Fibroblast of skin of scalp (primary cell): ENCODE data around the gene FBXL17.

Source experiments
- DNase-seq: peaks from one replicate; pipeline ENCODE4 v3.0.0-alpha.2; 2013

The FBXL17 gene

DNA sequence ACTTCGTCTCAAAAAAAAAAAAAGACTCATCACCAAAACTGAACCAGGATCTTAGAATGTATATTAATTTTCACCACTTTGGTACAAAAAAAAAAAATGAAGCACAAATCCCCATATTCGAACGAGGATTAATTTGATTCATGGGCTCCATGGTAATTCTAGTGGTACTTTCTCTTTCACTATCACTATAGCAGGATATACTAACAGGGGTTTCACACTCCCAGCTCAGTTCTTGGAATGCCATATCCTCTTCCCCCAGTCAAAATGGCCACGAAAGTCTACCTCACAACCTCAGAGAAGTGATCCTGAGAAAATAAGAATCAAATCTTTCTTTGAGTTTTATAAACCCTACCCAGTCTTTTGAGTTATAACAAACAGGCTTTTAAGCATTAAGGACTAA lies 235.7 kb downstream of the FBXL17 start:
- no peak for DNase-seq

DNA sequence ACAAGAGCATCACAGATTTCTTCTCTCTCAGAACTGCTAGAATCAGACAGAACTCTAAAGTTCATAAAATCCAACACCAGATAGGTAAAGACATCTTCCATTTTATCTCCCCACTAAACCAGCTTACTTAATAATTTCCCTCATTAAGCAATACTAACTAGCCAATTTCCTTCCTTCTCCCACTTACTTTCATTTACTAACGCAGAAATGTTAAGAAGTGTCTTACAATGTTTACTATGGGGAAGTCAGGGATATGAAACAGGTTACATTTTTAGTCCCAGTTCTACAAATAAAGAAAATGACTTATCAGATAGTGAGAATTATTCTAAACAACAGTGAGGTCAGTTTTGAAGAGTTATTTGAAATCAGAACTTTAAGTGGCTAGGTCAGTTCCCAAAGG lies 236.5 kb downstream of the FBXL17 start:
- DNase-seq: no peak

DNA sequence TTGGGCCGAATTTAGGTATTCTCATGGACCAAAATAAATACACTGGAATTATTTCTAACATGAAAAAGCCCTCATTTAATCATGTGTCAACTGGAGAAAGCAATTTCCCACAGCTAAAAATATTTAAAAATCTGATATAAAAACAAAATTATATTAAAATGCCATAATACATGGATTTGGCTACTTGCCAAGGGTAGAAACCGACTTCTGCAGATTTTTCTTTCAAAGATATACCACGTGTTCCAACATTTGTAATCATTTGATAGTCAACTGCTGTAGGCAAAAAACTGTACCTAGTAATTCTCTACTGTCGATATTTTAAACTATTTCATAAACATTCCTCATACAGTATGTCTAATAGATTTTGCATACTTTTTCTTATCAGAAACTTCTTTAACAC lies 237.6 kb downstream of the FBXL17 start:
- no peak for DNase-seq

DNA sequence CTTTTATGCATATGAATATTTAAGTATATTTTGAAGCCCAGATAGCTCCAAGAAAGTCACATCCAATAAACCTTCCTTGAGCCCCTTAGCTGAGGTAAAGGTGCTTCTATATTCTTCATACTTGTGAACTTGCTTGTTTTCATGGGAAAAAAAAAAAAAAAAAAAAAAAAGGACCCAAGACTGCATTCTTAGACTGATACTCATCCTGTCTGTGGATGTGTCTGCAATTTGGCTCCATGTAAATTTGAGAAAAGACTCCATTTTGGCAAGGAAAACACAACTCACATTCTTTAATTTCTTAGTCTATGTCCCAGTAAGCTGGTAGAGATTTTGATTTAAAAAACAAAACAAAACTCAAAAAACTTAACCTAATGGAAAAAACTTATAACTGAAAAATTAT lies 238.3 kb downstream of the FBXL17 start:
- peak; percentile 72 for DNase-seq

DNA sequence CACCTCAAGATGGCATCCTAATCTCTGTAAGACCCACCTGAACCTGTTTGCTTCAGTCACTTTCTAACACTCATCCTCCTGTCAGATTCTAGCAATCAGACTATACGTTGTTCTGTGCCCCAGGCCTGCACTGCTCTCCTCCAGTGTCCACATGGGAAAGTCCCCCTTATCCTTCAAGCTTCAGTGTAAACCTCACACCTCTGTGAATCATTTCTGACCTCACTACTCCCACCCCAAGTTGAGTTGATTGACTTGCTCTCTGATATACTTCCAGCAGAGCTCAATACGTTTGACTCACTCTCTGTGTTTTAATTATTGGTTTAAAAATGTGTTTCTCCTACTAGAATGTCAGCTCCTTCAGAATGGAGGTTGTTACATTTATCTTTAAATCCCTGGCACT lies 240.2 kb downstream of the FBXL17 start:
- DNase-seq: no peak

DNA sequence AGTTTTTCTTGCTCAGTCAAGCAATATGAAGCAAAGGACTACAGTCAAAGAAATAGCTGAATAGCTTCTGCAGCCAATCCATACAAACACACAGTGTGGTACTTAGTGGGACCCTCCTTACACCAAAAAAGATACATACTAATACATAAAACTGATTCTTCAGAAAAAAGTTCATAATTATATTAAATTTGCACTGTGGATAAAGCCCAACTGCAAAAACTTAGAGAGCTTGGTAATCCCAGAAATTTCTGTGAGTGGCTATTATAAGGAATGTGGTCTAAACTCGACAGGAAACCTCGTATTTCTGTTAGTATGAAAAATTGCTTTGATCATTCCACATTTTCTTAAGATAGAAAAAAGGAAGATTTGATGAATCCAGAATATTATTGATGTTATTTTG lies 245.4 kb downstream of the FBXL17 start:
- DNase-seq: no peak

DNA sequence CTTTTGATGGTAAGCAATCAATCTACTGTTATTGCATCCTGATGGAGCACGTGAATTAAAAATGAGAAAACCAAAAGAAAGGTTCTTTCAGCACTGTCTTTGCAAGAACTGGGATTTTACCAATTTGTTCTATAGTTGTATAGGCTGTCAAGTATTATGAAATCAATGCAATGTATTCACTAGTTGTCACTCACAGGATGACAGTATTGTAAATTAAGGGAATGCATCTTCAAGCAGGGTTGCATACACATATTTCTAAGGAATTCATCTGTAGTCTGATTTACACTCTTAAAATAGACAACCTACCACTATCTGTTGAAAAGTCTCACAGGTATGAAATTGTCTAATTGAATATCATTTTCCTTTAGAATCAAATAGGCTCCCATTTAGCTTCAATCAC lies 252.8 kb downstream of the FBXL17 start:
- no peak for DNase-seq

DNA sequence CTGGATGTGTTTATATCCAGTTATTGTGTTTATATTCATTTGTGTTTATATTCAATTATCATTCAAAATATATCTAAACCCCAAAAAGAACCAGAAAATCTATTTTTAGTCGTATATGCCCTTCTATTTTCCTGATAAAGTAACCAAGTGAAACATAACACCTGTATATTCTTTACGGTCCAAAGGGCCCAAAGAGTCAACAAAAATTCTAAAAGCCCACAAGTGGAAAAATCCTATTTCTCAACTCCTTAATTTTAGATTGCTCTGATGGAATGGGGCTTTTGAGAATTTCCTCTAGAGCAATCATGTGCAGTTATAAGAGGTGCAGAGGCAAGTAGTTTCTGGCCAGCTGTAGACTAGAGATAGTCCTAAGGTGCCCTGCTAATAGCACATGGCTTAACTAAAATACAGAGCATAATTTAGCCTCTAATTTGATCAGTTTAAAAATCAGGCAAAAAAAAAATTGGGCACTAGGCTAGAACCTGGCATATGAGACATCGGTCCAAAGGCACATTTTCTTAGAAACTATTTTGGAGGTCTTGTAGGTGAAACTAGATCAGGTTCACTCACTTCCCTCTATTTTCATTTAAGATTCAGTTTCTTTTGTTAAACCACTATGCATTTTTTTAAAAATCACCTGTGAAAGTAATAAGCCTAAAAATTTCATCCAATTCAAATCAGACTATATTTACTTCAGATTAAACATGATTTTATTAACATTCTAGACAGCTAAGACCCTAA lies 256.0 kb downstream of the FBXL17 start:
- no peak for DNase-seq

DNA sequence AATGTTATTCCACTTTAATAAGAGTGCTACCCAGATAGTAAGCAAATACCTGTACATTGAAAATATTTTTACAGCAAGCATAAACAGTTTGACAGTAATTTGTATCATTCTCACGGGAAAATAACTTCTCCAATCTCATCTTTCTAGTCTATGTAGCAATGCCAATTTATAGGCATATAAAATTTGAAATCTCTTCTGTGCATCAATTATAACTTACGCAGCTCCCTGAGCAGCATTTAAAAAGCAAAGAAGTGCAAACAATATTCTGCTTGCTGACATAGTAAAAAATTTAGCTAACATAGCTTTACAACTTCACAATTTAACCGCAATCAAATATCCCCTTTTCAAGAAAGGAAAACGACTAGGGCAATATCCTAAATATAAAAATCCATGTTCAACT lies 257.3 kb downstream of the FBXL17 start:
- DNase-seq: no peak

DNA sequence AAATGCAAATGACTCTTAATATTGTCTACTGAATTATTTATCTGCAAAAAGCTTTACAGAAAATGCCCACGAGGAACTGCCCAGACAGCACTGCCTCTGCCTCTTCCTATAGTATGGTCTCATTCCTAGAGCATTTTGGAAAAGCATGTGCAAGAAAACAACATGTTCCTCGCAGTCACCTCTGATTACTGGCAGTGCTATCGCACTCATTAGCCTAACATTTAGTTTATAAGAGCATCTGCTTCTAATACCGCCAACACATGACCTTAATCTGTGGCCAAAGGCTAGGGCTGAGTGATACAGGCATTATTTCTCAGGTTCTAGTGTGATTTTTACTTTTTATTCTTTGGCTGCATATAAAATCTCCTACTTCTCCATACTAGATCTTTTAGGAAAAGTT lies 259.2 kb downstream of the FBXL17 start:
- DNase-seq: no peak

DNA sequence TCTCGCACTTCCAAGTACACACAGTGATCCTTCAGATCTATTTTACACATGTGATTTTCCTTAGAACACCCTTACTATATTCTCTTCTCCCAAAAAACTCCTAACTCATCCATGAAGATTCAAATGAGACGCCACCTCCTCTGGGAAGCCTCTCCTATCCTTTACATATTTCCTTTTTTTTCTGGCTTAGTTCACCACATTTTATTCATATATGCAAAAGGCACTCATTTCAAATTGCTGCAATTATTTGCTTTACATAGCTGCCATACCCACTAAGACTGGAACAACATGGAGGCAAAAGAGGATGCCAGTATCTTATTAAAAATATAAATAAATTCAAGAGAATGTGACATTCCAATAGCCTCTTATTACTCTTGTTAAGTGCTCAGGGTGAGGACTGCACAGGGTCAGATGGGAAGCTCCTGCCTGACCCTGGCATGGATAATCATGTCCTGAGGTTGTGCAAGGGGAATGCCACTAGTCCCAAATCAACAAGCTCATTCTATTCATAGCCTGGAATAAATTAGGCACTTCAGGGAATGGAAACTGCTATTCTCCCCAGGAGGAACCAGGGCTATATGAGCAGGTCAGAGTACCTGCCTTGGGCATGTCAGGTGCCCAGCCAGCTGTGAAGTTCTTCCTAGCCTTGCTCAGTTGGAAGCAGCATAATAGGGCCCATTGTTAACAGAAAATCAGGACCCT lies 262.9 kb downstream of the FBXL17 start:
- DNase-seq: no peak

DNA sequence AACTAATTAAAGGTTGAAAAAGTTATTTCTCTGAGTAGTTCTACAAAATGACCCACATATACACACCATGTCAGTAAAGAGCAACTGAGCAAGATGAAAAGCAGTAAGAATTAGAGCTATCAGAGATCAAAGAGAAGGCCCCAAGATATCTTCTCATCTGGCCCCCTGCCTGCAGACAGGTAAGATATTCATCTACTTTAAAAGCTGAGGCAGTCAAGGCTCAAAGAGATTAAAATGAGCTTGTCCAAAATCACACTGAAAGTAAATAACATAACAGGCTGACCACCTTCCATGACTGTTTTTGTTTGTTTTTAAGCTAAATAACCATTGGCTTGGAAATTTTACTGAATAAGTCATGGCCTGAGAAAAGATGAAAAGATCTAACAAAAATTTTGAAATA lies 266.2 kb downstream of the FBXL17 start:
- DNase-seq: no peak

DNA sequence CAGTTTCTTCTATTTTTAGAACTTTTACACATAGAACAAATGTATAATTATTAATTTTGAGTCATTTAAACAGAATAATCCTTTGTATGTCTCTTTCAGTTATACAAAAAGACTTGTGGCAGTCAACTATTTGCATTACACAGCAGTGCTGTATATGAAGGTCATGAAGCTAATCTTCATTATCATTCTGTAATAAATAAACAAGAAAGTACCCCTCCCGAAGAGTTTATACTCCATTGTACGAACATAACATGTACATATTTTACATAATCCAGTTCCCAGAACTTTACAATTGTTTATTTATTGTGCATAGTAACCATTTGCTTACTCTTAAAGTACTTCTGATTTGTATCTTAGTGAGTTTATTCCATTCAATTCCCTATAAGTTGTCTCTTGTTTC lies 267.9 kb downstream of the FBXL17 start:
- DNase-seq: no peak

DNA sequence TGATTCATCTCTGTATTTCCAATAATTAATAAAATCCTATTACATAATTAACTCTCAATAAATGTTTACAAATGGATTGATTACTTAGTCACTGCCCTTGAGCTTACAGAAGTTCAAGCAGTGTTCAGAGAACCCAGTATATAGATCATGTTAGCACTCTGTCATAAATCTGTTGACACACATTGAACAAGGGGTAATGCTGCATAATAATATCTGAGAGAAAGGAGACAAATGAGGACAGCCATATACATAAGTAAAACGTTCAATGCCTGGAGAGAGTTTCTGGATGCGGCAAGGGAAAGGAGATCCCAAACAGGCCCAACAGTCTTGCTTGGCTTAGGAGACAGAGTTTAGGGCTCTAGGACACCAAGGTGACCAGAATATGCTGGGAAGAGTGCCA lies 270.2 kb downstream of the FBXL17 start:
- no peak for DNase-seq

DNA sequence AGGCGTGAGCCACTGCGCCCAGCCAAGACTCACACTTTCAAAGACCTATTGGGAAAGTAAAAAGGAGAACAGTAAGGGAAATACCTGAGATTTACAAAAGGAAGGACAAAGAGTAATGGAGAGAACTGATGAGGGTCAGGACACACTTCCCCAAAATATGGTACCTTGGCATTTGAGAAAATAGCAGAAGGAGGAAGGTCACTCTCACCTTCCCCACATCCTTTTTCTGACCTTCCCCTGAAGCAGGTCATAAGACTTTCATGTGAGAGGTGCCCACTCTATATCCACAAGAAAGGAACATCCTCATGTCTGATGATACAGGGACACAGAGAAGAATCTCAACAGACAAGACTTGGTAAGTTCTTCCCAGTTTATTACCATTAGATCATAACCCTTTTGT lies 272.8 kb downstream of the FBXL17 start:
- DNase-seq: no peak

DNA sequence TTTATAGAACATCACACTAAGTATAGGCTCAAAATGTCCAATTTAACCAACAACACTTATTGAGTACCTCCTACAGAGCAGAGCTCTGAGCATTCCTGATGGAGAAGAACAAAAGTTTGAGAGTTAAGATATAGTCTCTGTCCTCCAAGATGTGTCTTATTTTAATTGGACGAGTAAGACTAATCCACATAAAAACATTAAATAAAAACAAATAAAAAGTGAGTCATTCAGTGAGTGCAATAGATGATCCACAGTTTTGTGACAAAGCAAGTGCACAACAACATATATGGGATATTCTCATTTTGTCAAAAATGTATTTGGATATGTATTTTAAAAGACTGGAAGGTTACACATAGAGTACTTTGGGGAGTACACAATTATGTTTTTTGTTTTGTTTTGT lies 277.4 kb downstream of the FBXL17 start:
- DNase-seq: no peak

DNA sequence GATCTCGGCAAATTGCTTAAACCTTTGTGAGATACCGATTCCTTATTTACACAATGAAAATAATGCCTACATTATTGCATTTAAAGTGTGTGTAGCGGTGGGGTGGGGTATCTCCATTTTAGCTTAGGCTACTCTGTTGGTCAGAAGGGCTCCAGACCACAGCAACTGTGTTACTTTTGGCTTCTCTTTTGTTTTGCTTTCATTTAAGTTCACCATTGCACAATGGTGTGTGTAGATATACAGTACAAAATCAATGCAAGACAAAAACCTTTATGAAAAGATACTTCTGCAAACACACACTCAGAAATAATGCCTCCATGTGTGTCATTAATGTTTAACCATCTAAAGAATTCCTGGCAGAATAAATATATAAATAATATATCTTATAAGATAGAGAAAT lies 279.4 kb downstream of the FBXL17 start:
- DNase-seq: no peak

DNA sequence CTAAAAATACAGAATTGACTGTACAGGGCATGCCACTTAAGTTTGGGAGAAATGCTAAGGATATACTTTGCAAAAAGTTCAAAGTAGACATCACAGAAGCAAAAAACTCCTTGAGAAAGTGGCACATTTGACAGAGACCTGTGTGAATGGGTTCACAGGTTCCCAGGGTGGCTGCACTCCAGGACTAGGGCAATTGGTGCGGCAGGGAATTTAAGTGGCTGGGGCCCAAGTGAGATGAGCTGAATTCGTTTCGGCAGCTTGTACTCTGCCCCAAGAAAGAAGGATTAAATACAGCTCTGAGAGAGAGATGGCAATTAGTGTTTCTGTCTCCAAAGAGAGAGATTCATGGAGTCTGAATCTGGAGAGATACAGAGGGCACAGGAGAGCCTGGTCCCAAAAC lies 280.1 kb downstream of the FBXL17 start:
- no peak for DNase-seq

DNA sequence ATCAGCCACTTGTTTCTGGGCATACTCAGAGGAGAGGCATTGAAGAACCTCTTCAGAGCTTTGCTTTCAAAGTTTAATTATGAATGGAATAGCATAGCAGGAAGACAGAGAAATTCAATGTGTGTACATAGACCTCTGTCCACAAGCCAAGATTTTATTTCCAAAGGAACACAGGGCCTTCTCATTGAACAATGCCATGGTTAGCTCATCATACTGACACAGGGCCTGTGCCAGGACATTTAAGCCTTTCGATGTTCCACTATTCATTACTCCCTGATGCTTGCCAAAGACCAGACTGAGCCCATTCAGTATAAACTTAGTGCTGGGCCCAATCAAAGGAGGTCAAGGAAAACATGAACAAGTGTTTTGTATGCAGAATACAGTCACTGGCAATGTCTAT lies 280.8 kb downstream of the FBXL17 start:
- DNase-seq: no peak

DNA sequence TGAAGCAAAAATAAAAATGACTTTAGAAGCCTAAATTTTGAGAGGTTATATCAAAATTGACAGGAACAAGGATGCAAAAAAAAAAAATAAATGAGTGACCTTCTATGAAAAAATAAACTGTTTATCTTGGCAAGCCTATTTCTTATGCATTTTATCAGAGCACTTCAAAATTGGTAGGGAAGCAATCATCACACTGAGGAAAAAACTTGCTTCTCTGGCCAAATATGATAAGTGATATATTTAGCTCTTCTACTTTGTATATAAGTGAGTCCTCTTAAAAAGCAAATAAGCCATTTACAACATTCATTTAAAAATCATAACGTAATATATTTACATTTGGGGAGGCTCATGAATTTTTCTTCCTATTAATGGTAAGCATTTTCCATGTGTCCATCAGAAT lies 287.1 kb downstream of the FBXL17 start:
- no peak for DNase-seq

DNA sequence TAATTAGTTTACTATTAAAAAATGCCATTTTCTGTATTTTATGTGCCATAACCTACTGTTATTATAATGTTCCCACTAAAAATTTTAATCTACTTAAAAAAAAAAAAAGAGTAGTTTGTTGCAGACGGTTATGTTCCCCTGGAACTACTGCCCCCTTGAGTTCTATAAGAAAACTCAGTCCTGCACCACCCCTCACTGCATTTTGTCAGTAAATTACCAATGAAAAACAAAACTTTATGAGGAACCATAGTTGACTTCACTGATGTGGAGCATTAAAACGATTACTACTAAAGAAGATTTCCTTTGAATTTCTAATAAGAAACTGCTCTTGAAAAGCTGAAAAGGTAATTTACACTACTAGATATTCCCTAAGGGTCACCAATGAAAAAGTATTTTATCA lies 288.7 kb downstream of the FBXL17 start:
- DNase-seq: peak; percentile 43

DNA sequence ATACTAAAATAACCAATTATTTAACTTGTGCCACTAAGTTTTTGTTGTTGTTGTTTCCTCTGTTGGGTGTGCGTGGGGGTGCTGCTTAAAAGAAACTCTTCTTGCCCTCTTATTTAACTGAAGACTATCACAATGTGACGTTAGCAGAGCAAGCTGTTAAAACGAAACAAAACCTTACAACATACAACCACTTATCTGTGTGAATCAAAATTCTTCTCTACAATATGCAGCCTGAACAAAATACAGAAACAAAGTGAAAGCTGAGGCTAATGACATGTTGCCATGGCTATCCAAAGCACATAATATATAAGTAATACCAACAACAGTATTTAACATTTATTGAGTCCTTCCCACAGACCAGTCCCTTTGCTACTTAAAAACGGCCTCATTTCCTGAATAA lies 291.0 kb downstream of the FBXL17 start:
- DNase-seq: no peak

DNA sequence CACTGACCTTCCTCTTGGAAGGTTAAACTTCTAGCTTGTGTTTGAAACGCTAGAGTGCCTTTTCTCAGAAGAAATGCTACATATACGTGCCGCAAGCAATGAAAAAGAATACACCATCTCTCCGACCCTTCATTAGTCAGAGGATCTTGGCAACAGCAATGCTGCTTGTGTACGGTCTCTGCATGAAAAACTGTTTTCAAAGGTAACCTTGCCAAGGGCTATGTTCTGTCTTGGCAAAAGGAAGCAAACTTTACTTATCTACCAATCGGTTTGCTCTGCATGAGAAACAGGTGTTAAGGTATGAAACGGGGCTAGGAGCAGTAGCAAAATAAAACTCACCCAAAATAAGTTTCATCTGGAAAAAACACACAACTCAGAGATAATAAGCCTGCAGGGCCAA lies 297.8 kb downstream of the FBXL17 start:
- no peak for DNase-seq

DNA sequence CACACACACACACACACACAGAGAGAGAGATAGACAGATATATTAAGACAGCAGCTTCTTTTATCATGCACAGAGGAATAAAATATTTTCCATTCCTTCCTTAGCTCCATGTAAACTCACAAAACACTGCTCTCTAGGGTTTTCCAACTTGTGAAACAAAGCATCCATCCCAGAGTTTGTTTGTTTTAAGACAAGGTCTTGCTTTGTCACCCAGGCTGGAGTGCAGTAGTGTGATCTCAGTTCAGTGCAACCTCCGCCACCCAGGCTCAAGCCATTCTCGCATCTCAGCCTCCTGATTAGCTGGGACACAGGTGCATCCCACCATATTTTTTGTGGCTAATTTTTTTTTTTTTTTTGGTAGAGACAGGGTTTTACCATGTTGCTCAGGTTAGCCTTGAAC lies 298.7 kb downstream of the FBXL17 start:
- no peak for DNase-seq

DNA sequence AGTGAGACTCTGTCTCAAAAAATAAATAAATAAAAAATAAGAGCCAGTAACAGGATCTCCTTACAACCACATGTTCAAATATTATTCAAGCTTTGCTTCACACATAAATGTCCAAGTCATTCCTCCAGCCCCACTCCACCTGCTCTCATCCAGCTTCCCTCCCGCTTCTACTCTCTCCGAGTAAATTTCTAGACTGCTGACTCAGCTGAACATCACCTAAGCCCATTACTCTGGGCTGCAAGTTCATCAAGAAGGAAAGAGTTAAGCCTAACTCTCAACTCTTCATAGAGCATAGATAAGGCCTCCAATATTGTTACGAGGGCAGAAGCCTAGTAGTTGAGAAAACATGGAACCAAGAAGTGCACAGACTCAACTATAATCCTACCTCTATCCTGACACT lies 300.2 kb downstream of the FBXL17 start:
- DNase-seq: no peak
